Heart left ventricle (tissue), 16 donors: Measurements from ENCODE around the gene RYR3. TPM values are rescaled to one million over a fixed set of nuclear protein-coding genes. Genes with fewer than 3 reads are reported as not detected.

ENCODE experiments used
- ATAC-seq, 4 donors: fragments of 200-7000 bp; cut with Tn5 transposase; one replicate each; pipeline ENCODE4 v1.9.1; 2020 to 2022; ENCODE audit warnings: moderate library complexity in 4 of 4, mild to moderate bottlenecking in 3 of 4, moderate number of reproducible peaks in 1 of 4
- DNase-seq, 5 donors: peaks; one replicate each; pipeline ENCODE4 v3.0.0-alpha.2; 2020
- H3K27ac ChIP-seq, 12 donors: fragments of 200-600 bp; sonication (generic) in 4 of 12; one replicate each; pipeline versions ENCODE4 v1.5.0 to v1.8.0; 2016 to 2022; ENCODE audit warnings: mild to moderate bottlenecking in 2 of 12
- H3K27me3 ChIP-seq, 9 donors: fragments of 200-600 bp; sonication (generic) in 2 of 9; one replicate each; pipeline versions ENCODE4 v1.5.1 to v1.8.0; 2016 to 2022; ENCODE audit warnings: mild to moderate bottlenecking in 3 of 9
- H3K36me3 ChIP-seq, 9 donors: fragments of 200-600 bp; sonication (generic) in 2 of 9; one replicate each; pipeline versions ENCODE4 v1.5.0 to v1.8.0; 2018 to 2022; ENCODE audit warnings: mild to moderate bottlenecking in 2 of 9
- H3K4me1 ChIP-seq, 12 donors: fragments of 200-600 bp; sonication (generic) in 4 of 12; one replicate each; pipeline versions ENCODE4 v1.5.0 to v1.8.0; 2016 to 2022; ENCODE audit warnings: mild to moderate bottlenecking in 3 of 12
- H3K4me3 ChIP-seq, 12 donors: fragments of 200-600 bp; sonication (generic) in 4 of 12; one replicate each; pipeline versions ENCODE4 v1.5.0 to v1.8.0; 2017 to 2022; ENCODE audit warnings: mild to moderate bottlenecking in 9 of 12, moderate library complexity in 4 of 12
- H3K9me3 ChIP-seq, 12 donors: fragments of 200-600 bp; sonication (generic) in 4 of 12; one replicate each; pipeline versions ENCODE4 v1.5.0 to v1.8.0; 2016 to 2022; ENCODE audit warnings: mild to moderate bottlenecking in 1 of 12
- POLR2A ChIP-seq, 2 donors: fragments of 450-650 bp; IDR thresholded peaks; one replicate each; pipeline ENCODE4 v1.6.1; 2017; ENCODE audit warnings: antibody characterized with exemption in 2 of 2, mild to moderate bottlenecking in 2 of 2, moderate library complexity in 2 of 2
- WGBS, 4 donors: extraction: QIAGEN DNeasy Blood & Tissue Kit in 2 of 4; methylation state at CpG; one replicate each; pipeline versions ENCODE4 v1.1.5 to v1.1.7; 2013 to 2018; 5-methylcytosine and 5-hydroxymethylcytosine counted together
- intact Hi-C, 10 donors: fragments of 100-400 bp; cut with DNase I; formaldehyde crosslinking; loops; one replicate each; pipeline versions ENCODE4 v1.11.1 to v1.14.2; 2022
- polyA plus RNA-seq, 2 donors: library from polyadenylated mRNA; stranded (reverse); fragments of 200-250 nt; gene quantifications; one replicate each; pipeline ENCODE4 v1.2.3, GENCODE V29; 2013
- total RNA-seq, 9 donors: library from RNA; depleted of rRNA in 2 of 9; stranded (reverse); fragments of >200 nt in 2 of 9; fragmentation: NEBNext Ultra II Directional in 3 of 9; extraction: Animal tissue kit (Norgen Biotek cat#: 25700) in 3 of 9; gene quantifications; one replicate each; pipeline versions ENCODE4 v1.1.0 to v1.2.4, GENCODE V29; 2016 to 2023
- TF ChIP-seq, protein P1 (sequence below), 12 donors: fragments of 200-600 bp; sonication (generic) in 4 of 12; IDR thresholded peaks; one replicate each; pipeline versions ENCODE4 v1.5.0 to v1.8.0; 2018 to 2022; ENCODE audit warnings: antibody characterized with exemption in 12 of 12, mild to moderate bottlenecking in 5 of 12
- donor health status: ischemic (EF 13 %, LVEDD 7.1; RV severe dilation, severe dysfunction).
- donor health status: healthy with polysubstance abuse.
- donor health status: DM: no; HTN: yes; CAD: no.
- donor health status: DM: no; HTN: no; CAD: no.
- donor health status: ischemic (EF 25% LVEDD 6.9; RV normal size, moderate dysfunction).
- donor health status: ischemic (EF 25% LVEDD 5.7; RV mildly dilated, moderate dysfunction).
- donor health status: healthy.
- donor health status: DM: yes; HTN: yes; CAD: no.
- donor health status: ischemic (EF 35%, LVEDD 5.7; RV mildly dilated, moderate dysfunction).
- donor health status: nonischemic (EF 11% LVEDD 7.7; RV severe dilation, severe dysfunction).
- donor health status: DM: yes; HTN: yes; CAD: no.
- donor health status: PGD.
- donor health status: ischemic (EF 29% LVEDD 5.4; RV normal size, mild dysfunction).
- donor health status: nonischemic (EF 23%, LVEDD 6.1; RV moderate dilation, normal function).

RYR3 gene
- total and polyA plus RNA-seq, 11 donors, result 0.01 to 0.35 (median 0.23) TPM; not detected in 2

DNA sequence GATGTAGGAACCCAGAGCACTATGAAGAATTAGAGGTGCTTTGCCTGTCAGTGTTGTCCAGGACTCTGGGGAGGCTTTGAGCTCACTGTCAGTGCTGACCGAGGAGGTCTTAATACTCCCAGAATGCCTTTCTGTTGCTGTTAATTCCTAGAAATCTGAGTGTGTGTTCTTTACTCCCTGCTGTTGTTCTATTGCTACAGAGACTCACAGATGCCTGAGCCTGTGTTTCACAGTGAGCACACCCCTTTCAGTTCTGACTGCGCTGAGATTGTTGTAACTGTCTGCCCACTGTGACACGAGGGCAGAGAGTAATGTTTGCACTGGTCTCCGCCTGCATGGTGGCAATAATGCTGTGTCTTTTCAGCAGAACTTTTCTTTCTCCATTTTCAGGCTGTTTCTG is 162.9 kb downstream of the RYR3 start:
- intact Hi-C loops, result no loop called here
- H3K4me1 ChIP-seq, result no peaks in the 10 kb centered on the region
- no peaks in the 10 kb centered on the region for H3K27me3 ChIP-seq
- TF ChIP-seq, protein P1, sequence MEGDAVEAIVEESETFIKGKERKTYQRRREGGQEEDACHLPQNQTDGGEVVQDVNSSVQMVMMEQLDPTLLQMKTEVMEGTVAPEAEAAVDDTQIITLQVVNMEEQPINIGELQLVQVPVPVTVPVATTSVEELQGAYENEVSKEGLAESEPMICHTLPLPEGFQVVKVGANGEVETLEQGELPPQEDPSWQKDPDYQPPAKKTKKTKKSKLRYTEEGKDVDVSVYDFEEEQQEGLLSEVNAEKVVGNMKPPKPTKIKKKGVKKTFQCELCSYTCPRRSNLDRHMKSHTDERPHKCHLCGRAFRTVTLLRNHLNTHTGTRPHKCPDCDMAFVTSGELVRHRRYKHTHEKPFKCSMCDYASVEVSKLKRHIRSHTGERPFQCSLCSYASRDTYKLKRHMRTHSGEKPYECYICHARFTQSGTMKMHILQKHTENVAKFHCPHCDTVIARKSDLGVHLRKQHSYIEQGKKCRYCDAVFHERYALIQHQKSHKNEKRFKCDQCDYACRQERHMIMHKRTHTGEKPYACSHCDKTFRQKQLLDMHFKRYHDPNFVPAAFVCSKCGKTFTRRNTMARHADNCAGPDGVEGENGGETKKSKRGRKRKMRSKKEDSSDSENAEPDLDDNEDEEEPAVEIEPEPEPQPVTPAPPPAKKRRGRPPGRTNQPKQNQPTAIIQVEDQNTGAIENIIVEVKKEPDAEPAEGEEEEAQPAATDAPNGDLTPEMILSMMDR (IDR thresholded peaks at IDR 0.05), result no peak
- TF ChIP-seq POLR2A (IDR thresholded peaks at IDR 0.05), result no peak
- ATAC-seq, result no peak
- DNase-seq, result no peak
- no peak overlapping the region for H3K27ac ChIP-seq
- no peak overlapping the region for H3K4me3 ChIP-seq
- H3K9me3 ChIP-seq, result no peaks in the 10 kb centered on the region
- no peaks in the 10 kb centered on the region for H3K36me3 ChIP-seq
- 60 to 80% (median 71%) methylated on average over 4 of the region's 4 CpGs for WGBS, 4 donors

DNA sequence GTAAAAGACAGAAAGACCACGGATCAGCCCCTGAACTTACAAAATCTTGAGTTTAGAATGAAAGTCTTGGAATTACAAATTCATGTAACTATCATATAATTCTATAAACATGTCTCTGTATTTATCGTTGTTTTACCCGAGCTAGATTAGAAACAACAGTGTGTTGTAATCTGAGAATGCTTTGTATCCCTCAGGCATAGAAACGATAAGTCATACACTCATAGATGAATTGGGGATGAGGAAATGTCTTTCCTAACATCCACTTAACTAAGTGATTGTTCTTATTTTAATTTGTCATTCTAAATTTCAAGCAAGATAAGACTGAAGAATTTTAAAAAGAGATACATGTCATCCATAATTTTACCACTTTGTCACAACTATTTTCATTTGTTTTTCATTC is 165.3 kb downstream of the RYR3 start:
- WGBS, 4 donors, result 81 to 91% (median 88%) methylated on average over 4 of the region's 4 CpGs
- H3K27ac ChIP-seq, result no peak overlapping the region
- TF ChIP-seq, protein P1 (IDR thresholded peaks at IDR 0.05), result no peak
- TF ChIP-seq POLR2A (IDR thresholded peaks at IDR 0.05), result no peak
- no peaks in the 10 kb centered on the region for H3K36me3 ChIP-seq
- DNase-seq (no peak), ATAC-seq (no peak)
- intact Hi-C loops, result no loop called here
- peaks cover 0 to 8% (median 0%) of the 10 kb centered on the region in 12 donors for H3K9me3 ChIP-seq
- no peaks in the 10 kb centered on the region for H3K27me3 ChIP-seq
- no peaks in the 10 kb centered on the region for H3K4me1 ChIP-seq
- no peak overlapping the region for H3K4me3 ChIP-seq

DNA sequence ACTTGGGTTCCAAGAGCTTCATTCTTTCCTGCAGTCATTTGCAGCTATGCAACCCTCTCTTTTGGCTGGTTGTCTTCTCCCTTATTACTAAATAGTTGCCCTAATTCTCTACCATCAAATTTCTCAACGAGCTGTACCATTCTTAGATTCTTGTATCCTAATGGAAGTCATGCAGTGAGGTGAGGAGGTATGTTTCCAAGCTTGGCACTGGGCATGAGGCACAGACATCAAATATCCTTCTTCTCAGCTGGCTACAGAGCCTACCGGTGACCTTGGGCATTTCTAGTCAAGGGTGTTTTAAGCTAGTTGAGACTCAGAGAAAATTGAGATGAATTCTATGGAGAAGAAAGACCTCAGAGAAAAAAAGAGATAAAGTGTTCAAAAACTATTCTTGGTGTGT is 166.1 kb downstream of the RYR3 start:
- DNase-seq (no peak), ATAC-seq (no peak)
- Histone ChIP-seq H3K4me3 (no peak overlapping the region), H3K9me3 (peaks cover 0 to 15% (median 0%) of the 10 kb centered on the region in 12 donors), H3K27me3 (no peaks in the 10 kb centered on the region), H3K36me3 (no peaks in the 10 kb centered on the region), H3K27ac (no peak overlapping the region), H3K4me1 (no peaks in the 10 kb centered on the region)
- WGBS, 4 donors, result 79 to 89% (median 82%) methylated on average over 2 of the region's 2 CpGs
- TF ChIP-seq POLR2A (IDR thresholded peaks at IDR 0.05), result no peak
- TF ChIP-seq, protein P1 (IDR thresholded peaks at IDR 0.05), result no peak
- intact Hi-C loops, result no loop called here

DNA sequence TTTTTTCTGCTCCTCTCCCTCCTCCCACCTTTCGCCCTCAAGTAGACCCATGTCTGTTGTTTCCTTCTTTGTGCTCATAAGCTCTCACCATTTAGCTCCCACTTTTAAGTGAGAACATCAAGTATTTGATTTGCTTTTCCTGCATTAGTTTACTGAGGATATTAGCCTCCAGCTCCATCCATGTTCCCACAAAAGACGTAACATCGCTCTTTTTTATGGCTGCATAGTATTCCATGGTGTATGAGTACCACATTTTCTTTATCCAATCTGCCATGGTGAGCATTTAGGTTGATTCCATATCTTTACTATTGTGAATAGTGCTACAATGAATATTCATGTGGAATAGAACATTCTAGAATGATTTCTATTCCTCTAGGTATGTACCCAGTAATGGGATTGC is 178.6 kb downstream of the RYR3 start:
- TF ChIP-seq, protein P1 (IDR thresholded peaks at IDR 0.05), result no peak
- no peak for TF ChIP-seq POLR2A (IDR thresholded peaks at IDR 0.05)
- H3K4me1 ChIP-seq, result peaks cover 0 to 11% (median 0%) of the 10 kb centered on the region in 12 donors
- ATAC-seq (no peak), DNase-seq (no peak)
- intact Hi-C loops, result loop anchor here in 1 of 10 donors (10.0 kb wide), 1 partner anchor 65 kb away; no protein-coding TSS in a partner anchor
- H3K27ac ChIP-seq, result no peak overlapping the region
- no peak overlapping the region for H3K4me3 ChIP-seq
- H3K9me3 ChIP-seq, result peaks cover 0 to 5% (median 0%) of the 10 kb centered on the region in 12 donors
- 94 to 97% (median 95%) methylated on average over 3 of the region's 3 CpGs for WGBS, 4 donors
- no peaks in the 10 kb centered on the region for H3K36me3 ChIP-seq
- no peaks in the 10 kb centered on the region for H3K27me3 ChIP-seq
